ENCODE measurements around the gene DDX47. TPM values are rescaled to one million over a fixed set of nuclear protein-coding genes. Genes with fewer than 3 reads are reported as not detected.

DDX47 gene
- total and polyA plus RNA-seq, 10 donors: 34.0 to 58.1 (median 42.0) TPM

DNA sequence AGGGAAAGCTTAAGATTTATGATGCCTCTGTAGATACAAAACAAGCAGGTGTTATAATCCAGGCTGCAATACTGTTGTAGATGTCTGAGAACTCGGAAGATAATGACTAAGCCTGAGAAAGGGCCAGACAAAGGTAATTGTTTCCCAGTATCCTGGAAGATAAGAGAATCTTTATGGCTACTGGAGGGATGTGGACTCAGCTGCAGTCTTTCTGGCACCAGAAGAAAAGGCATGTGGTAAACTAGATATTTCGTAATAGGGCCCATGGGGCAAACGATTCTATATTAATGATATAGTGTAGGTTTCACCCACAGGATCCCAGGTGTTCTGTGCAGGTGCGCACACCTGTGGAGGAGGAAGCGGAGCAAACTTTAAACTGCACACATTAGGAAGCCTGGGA lies 36.9 kb upstream of the DDX47 start:
- Histone ChIP-seq H3K4me1 (peaks cover 0 to 9% (median 0%) of the 10 kb centered on the region in 6 donors), H3K27ac (no peak overlapping the region), H3K27me3 (replicated peaks in 1 of 7) (no peaks in the 10 kb centered on the region), H3K4me3 (no peak overlapping the region), H3K36me3 (no peaks in the 10 kb centered on the region), H3K9me3 (peaks cover 0 to 4% (median under 1%) of the 10 kb centered on the region in 8 donors)
- intact Hi-C loops (cut with DNase I; ENCODE audit: low total_unique reads): no loop called here
- WGBS, 5 donors: 59 to 80% (median 67%) methylated on average over 5 of the region's 5 CpGs
- DNase-seq: no peak
- no peak for TF ChIP-seq POLR2AphosphoS5 (IDR thresholded peaks at IDR 0.05)
- TF ChIP-seq POLR2A (IDR thresholded peaks at IDR 0.05): no peak
- TF ChIP-seq, protein P1, sequence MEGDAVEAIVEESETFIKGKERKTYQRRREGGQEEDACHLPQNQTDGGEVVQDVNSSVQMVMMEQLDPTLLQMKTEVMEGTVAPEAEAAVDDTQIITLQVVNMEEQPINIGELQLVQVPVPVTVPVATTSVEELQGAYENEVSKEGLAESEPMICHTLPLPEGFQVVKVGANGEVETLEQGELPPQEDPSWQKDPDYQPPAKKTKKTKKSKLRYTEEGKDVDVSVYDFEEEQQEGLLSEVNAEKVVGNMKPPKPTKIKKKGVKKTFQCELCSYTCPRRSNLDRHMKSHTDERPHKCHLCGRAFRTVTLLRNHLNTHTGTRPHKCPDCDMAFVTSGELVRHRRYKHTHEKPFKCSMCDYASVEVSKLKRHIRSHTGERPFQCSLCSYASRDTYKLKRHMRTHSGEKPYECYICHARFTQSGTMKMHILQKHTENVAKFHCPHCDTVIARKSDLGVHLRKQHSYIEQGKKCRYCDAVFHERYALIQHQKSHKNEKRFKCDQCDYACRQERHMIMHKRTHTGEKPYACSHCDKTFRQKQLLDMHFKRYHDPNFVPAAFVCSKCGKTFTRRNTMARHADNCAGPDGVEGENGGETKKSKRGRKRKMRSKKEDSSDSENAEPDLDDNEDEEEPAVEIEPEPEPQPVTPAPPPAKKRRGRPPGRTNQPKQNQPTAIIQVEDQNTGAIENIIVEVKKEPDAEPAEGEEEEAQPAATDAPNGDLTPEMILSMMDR (IDR thresholded peaks at IDR 0.05 in 8 of 11, conservative IDR thresholded peaks at IDR 0.05 in 3 of 11): no peak

DNA sequence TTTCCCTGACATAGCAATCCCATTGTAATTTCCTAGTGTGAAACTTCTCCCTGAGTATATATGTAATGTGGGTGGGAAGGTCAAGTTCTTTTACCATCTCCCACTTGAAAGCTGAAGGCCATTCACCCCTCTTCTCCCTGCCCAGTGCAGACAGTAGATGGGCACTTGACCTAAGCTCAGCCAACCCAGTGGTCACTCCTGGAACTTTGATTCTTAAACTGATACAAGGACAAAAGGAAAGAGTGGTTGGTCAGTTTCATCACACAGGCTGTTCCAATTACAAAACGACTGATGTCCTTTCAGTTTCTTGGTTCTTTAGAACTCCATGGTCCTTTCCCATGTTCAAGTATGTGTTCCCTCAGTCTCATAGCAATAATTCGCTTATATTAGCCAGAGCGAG lies 36.1 kb upstream of the DDX47 start:
- no peak for DNase-seq
- Histone ChIP-seq H3K36me3 (no peaks in the 10 kb centered on the region), H3K4me1 (peaks cover 0 to 9% (median 0%) of the 10 kb centered on the region in 6 donors), H3K4me3 (no peak overlapping the region), H3K27me3 (replicated peaks in 1 of 7) (no peaks in the 10 kb centered on the region), H3K27ac (no peak overlapping the region), H3K9me3 (no peaks in the 10 kb centered on the region)
- intact Hi-C loops (cut with DNase I; ENCODE audit: low total_unique reads): no loop called here
- 72 to 87% (median 79%) methylated on average over 3 of the region's 3 CpGs for WGBS, 5 donors
- TF ChIP-seq, protein P1 (IDR thresholded peaks at IDR 0.05 in 8 of 11, conservative IDR thresholded peaks at IDR 0.05 in 3 of 11): no peak
- TF ChIP-seq POLR2A (IDR thresholded peaks at IDR 0.05): no peak
- TF ChIP-seq POLR2AphosphoS5 (IDR thresholded peaks at IDR 0.05): no peak

DNA sequence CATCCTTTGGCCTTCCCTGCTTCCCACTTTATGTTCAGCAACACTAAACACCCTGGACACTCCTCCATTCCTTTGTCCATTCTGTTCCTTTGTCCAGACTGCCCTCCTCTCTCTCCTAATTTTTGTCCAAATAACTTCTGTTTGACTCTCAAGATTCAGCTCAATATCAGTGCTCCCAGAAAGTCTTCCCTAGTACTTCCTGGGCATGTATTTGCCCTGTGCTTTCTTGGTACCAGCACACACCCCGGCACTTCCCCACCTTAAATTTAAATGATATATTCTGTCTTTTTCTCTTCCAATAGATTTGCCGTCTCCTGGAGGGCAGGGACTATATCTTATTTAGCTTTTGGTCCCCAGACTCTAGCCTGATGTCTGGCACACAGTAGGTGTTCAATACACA lies 34.1 kb upstream of the DDX47 start:
- Histone ChIP-seq H3K4me3 (no peak overlapping the region), H3K4me1 (peaks cover 0 to 9% (median 0%) of the 10 kb centered on the region in 6 donors), H3K36me3 (no peaks in the 10 kb centered on the region), H3K27me3 (replicated peaks in 1 of 7) (no peaks in the 10 kb centered on the region), H3K9me3 (no peaks in the 10 kb centered on the region), H3K27ac (no peak overlapping the region)
- 91 to 95% (median 92%) methylated on average over 2 of the region's 2 CpGs for WGBS, 5 donors
- no peak for DNase-seq
- TF ChIP-seq POLR2AphosphoS5 (IDR thresholded peaks at IDR 0.05) (no peak), POLR2A (IDR thresholded peaks at IDR 0.05) (no peak)
- TF ChIP-seq, protein P1 (IDR thresholded peaks at IDR 0.05 in 8 of 11, conservative IDR thresholded peaks at IDR 0.05 in 3 of 11): no peak
- intact Hi-C loops (cut with DNase I; ENCODE audit: low total_unique reads): no loop called here

DNA sequence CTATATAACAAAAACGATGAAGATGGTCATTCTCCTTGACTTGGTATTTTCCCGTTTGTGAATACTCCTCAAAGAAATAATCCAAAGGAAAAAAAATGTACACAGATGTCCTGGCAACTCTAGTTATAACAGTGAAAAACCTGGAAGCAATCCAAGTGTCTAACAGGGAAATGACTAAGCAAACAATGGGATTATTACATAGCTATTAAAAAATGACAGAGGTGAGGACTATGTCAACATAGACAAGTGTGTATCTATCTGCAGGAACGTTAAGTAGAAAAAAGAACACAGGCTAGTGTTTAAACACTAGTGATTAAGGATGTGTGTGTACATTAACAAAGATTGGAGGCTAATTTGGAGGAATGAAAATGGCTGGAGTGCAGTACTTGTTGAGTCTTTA lies 33.6 kb upstream of the DDX47 start:
- WGBS, 5 donors: 24 to 46% (median 39%) methylated on average over 3 of the region's 3 CpGs
- TF ChIP-seq POLR2A (IDR thresholded peaks at IDR 0.05) (no peak), POLR2AphosphoS5 (IDR thresholded peaks at IDR 0.05) (no peak)
- TF ChIP-seq, protein P1 (IDR thresholded peaks at IDR 0.05 in 8 of 11, conservative IDR thresholded peaks at IDR 0.05 in 3 of 11): no peak
- intact Hi-C loops (cut with DNase I; ENCODE audit: low total_unique reads): no loop called here
- Histone ChIP-seq H3K4me3 (no peak overlapping the region), H3K9me3 (no peaks in the 10 kb centered on the region), H3K27me3 (replicated peaks in 1 of 7) (no peaks in the 10 kb centered on the region), H3K36me3 (no peaks in the 10 kb centered on the region), H3K4me1 (peaks cover 0 to 9% (median 0%) of the 10 kb centered on the region in 6 donors), H3K27ac (no peak overlapping the region)
- DNase-seq: no peak
